GM12864 (cell line): Measurements from ENCODE around the gene CREM.
A peak's percentile ranks its signal among the peaks of the same experiment; 100 is the strongest.

ENCODE experiments used
- DNase-seq: peaks from one replicate; pipeline ENCODE4 v3.0.0-alpha.2; 2011; ENCODE audit warnings: low read depth
- H3K4me3 ChIP-seq: 2 replicates; pipeline ENCODE4 v1.5.1; 2011; ENCODE audit warnings: mild to moderate bottlenecking, low read depth, low read length, control low read depth
- TF ChIP-seq, protein P1 (sequence below): IDR thresholded peaks from 2 replicates; pipeline ENCODE4 v1.5.1; 2011; ENCODE audit warnings: low read depth, mild to moderate bottlenecking, moderate library complexity, low read length, control low read depth, inconsistent platforms; ENCODE audit errors: missing control alignments

The CREM gene

DNA sequence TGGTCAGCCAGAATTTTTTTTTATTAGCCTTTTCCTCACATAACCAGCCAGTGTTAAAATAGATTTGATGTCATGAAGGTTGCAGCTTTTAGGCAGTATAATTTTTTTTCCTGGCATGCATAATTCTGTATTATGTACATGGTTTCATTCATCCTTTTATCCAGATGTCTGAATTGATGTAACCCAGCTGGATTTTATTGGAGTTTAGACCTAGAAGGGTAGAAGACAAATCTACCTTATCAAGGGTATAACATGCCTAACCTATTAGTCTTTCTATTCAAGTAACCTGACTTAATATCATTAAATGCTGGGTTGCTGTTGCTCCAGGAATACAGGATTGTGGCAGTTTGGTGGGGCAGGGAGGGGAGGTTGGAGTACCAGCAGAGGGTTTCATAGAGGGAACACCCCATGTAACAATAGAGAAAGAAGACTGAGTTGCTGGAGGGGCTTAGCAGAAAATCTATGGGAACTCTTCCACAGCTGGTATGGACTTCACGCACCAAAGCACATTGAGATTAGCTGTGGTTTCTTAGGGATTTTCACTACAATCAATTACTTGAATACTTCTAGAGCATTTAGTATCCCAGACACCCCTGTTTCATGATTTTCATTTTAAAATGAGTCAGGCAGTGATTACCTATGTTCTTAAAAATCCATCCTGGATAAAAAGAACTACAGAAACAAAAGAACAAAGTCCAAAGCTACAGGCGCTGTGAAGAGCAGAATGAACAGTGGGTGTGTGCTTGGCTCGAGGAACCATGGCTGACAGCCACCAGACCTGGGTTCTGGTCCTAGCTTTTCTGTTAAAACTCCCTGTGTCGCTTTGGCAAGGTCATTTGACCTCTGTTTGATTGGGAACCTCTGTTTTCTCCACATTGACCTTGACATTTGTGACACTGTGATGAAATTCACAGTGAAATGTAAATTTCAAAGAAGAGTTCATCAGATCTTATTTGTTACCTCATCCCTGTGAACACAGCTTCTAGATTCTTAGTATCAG is 93.5 kb downstream of the CREM start:
- H3K4me3 ChIP-seq: no peak overlapping the region
- no peak for DNase-seq
- TF ChIP-seq, protein P1, sequence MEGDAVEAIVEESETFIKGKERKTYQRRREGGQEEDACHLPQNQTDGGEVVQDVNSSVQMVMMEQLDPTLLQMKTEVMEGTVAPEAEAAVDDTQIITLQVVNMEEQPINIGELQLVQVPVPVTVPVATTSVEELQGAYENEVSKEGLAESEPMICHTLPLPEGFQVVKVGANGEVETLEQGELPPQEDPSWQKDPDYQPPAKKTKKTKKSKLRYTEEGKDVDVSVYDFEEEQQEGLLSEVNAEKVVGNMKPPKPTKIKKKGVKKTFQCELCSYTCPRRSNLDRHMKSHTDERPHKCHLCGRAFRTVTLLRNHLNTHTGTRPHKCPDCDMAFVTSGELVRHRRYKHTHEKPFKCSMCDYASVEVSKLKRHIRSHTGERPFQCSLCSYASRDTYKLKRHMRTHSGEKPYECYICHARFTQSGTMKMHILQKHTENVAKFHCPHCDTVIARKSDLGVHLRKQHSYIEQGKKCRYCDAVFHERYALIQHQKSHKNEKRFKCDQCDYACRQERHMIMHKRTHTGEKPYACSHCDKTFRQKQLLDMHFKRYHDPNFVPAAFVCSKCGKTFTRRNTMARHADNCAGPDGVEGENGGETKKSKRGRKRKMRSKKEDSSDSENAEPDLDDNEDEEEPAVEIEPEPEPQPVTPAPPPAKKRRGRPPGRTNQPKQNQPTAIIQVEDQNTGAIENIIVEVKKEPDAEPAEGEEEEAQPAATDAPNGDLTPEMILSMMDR: no peak

DNA sequence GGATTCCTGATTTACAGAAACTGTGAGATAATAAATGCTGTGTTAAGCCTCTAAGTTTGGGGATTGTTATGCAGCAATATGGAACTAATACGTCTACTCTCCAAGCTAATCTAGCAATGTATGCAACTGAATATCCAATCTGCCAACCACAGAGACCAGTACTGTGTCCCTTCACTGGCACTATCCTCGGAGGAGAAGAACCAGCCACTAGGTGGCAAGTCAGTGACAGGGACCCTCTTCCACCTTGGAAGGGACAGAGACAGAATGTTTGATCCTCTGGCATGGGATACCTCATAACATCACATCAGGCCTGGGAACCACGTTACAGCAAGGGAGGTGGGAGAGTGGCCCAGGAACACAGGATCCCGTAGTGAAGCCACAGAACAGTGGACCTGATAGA is 96.4 kb downstream of the CREM start:
- TF ChIP-seq, protein P1: peak; percentile 37
- no peak for DNase-seq
- no peak overlapping the region for H3K4me3 ChIP-seq

DNA sequence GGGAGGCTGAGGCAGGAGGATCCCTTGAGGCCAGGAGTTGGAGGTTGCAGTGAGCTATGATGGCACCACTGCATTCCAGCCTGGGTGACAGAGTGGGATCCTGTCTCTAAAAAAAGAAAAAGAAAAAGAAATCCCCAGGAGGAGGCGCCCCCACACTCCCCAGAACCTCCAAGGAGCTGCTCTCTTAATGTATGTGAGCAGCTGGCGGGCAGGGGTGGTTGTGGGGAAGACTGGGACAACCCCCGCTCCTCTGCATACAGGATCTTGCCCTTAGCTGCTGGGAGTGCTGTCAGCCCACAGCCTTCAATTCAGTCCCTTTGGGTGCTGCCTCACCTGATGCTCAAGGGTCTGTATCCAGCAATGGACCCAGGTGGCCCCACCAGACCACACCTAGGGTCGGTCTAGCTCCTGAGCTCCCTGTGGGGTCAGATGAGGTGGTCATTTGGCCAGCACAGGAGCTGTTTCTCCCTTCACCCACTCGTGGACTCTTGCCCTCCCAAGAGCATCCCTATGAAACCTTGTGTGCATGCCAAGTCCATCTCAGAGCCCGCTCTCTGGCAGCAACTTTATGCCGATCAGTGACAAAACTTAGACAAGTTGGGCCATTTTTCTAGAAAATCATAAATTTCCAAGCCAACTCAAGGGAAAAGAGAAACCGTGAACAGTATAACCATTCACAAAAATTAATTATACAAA is 97.5 kb downstream of the CREM start:
- no peak for DNase-seq
- H3K4me3 ChIP-seq: no peak overlapping the region
- TF ChIP-seq, protein P1: no peak

DNA sequence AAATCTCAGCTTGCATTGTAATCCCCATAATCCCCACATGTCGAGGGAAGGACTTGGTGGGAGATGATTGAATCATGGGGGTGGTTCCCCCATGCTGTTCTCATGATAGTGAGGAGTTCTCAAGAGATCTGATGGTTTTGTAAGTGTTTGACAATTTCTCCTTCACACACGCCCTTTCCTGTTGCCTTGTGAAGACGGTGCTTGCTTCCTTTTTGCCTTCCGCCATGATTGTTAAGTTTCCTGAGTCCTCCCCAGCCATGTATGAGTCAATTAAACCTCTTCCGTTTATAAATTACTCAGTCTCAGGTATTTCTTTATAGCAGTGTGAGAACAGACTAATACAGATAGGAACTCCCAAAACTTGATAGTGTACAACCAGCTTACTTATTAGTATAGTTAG is 98.6 kb downstream of the CREM start:
- H3K4me3 ChIP-seq: no peak overlapping the region
- DNase-seq: no peak
- TF ChIP-seq, protein P1: no peak

DNA sequence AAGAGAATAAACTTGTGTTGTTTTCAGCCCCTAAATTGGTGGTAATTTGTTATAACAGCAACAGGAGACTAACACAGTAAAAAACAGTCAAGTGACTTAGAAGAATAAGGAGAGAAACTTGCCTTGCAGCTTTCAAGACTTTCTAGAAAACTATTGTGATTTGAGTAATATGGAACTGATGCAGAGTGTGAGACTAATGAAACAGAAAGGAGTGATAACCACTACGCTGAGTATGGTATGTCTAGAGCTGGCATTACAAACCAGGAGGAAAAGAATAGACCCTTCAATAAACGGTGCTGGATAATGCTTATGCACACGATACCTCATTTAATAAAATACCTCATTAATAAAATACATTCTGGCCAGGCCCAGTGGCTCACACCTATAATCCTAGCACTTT is 99.9 kb downstream of the CREM start:
- TF ChIP-seq, protein P1: no peak

DNA sequence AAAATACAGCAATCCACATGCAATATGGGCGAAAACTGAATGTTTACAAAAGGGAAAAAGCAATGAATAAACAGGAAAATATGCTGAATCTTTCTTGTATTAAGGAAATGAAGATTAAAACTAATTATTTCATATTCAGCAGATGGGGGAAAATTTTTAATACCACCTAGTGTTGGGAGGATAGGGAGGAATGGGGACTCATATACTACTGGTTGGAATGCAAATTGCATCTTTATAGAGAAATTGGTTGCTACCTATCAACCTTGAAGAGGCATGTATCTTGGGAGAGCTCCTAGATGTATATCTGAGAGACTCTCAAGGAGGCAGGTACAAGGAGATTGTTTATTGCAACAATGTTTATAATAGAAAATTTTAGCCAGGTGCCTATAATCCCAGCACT is 101.4 kb downstream of the CREM start:
- TF ChIP-seq, protein P1: no peak
- no peak for DNase-seq
- H3K4me3 ChIP-seq: no peak overlapping the region

More for the DNA sequence above, 99.9 kb downstream of the CREM start:
- H3K4me3 ChIP-seq: no peak overlapping the region
- DNase-seq: no peak
